GM18870 (cell line): ENCODE measurements around the gene INTS7.

Experiments
- ATAC-seq: cut with Tn5 transposase; IDR thresholded peaks from one replicate; pipeline ENCODE4 v1.9.1; 2021; ENCODE audit warnings: moderate library complexity; ENCODE audit not compliant: unreplicated experiment

Gene INTS7

DNA sequence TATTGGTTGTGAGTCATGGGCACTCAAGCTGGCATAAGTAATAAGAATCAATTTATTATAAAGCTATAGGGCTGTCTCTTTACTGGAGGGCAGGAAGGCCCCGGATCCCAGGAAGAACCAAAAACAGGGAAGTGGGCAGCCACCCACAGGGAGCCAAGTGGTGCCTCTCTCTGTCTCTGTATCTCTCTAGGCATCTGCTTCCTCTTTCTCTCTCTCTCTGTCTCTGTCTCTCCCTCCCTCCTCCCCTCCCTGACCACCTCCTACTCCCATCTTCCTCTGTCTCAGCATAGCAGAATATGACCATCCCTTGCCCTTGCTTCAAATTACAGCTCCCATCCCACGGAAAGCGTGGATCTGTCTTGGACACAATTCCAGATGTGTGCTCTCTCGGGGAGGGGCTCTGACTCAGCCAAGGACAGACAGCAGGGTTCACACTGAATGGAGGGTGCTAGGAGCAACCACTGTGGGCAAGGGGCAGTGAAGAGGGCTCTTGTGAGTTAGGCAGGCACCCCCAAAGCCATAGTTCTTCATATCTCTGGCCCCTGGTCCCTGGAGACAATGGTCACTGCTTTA, 124.4 kb downstream of the INTS7 start:
- no peak for ATAC-seq

DNA sequence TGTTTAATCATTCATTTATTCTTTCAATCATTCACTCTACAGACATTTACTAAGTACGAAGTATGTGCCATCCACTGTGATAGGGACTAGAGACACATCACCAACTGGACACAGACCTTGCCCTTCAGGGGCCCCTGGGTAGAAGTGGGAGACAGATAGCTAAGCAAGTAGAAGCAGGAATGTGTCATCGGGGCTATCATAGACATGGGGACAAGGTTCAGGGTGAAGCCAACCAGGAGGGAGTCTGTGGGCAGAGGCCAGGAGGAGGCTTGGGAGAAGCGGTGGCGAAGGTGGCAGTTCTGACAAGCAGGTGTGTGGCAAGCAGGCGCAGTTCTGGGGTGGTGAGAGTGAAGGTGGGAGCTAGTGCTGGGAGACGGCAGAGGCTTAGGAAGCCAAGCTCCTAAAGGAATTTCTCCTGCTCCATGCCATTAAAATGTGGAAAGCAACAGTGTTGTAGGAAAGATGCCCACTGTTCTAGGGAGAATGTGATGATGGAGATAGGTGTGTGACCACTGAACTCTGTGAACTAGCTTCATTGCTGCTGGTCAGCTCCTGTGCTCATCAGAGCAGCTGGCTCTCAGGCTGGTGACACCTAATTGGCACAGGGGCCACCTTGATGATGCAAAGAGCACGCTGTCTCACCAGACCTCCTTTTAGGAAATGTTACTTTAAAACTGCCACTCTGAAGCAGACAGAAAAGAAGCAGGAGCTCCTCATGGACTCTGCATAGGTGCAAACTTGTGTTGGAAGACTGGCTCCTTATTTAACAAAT, 125.1 kb downstream of the INTS7 start:
- no peak for ATAC-seq

DNA sequence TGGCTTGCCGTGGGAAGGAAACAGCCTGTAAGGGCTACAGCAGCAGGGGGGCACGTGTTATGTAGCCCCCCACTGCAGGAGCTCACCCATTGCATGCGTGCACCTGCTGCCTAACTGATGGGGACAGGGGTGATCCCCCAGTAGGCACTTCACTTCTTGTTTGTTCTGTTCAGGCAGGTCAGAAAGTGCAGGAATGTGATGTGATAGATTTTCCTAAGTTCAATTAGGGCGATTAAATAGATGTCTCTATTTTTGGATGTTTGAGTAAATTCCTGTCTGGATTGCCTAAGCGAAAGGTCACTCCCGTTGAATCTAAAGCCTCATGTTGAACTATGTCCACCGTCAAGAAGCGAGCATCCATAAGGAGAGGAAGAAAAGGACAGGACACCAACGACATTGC, 126.0 kb downstream of the INTS7 start:
- no peak for ATAC-seq

DNA sequence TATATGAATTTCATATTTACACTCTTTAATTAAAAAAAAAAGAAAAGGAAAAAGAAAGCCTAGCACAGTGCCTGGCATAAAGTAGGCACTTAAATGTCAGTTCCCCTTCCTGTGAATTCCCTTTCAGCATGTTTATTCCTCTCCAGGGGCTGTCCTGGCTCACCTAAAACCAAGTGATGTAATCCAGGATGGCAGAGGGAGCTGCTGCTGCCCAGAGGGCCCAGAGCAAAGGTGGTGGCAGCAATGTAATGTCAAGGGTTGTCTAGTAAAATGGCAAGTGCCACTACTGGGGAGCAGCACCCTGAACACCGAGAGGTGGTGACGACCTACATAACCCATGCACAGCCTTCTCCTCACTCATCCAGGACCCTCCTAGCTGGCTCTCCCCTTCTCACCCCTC, 126.4 kb downstream of the INTS7 start:
- no peak for ATAC-seq

DNA sequence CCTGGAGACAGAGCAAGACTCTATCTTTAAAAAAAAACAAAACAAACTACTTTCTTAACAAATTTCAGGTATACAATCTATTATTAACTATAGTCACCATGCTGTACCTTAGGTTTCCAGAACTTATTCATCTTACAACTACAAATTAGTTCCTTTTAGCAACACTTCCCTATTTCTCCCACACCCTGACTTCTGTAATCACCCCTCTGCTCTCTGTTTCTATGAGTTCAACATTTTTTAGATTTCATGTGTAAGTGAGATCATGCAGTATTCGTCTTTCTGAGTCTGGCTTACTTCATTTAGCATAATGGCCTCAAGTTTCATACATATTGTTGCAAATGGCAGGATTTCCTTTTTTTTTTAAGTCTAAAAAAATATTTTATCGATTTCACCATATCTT, 126.9 kb downstream of the INTS7 start:
- peak; percentile 58 for ATAC-seq

DNA sequence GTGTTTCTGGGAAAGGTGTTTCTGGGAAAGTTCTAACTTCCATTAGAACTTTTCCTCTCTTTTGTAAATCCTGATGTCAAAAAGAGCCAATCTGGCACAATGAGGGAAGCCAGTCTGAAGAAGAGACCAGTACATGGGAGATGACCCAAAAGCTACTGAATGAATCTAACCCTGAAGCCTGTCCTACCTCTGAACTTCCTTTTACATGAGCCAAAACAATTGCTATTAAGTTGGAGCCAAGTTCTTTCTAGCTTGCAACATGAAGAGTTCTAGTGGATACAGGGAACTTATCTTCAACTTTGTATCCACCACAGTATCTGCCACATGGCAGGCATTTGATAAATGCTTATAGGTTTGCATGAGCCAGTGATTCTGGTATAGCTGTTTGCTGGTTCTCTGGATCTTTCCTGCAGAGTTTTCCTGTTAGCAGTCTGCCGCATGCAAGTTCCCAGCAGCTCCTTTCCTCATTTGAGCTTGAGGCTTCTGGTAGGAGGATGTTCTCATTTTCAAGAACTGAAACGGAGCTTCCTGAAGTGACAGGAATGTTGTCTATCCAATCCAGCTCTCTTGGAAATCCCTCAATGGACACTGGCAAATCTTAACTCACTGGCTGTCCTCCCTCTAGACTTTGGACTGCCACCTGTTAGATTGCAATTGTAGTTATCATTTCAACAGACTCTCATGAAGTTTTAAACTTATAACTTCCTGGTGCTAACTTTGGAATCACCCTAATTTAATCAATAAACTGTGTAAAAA, 131.7 kb downstream of the INTS7 start:
- no peak for ATAC-seq

DNA sequence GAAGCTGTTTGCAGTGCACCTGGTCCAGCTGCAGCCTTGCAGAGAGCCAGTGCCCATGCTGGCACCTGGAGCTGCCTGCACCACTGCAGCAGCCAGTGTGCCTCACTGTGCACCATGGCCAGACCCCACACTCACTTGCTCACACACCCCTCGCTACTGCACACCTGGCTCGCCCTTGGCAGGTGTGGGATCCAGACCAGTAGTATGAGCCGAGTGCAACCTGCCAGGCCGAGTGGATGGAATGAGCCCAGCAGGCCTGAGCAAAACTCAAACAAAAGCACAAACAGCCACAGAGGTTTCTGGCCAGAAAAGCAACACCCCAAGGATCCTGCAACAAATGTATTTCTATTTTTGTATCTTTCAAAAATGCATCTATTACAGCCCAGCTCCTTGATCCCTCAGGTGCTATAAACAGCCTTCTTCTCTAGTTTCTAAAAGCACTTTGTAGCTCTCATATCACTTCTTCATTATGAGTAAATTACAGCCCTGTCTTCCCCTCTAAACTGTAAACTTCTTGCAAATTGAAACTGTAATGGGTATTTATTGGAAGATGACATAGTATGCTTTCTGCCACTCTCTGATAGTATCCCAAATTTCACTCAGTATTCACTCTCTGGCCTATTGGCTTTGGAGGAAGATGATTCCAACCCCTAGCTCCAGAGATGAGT, 132.6 kb downstream of the INTS7 start:
- no peak for ATAC-seq

DNA sequence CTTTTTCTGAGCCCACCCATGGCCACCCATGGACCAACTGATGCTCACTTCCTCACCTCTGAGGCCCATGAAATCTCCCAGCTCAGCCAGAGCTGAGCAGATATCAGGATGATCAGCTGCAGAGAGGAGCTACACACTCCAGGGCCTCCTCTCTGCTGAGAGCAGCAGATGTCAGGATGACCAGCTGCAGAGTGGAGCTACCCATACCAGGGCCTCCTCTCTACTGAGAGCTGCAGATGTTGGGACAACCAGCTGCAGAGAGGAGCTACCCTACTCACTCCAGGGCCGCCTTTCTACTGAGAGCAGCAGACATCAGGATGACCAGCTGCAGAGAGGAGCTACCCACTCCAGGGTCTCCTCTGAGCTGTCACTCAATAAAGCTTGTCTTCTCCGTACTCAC, 133.4 kb downstream of the INTS7 start:
- no peak for ATAC-seq

DNA sequence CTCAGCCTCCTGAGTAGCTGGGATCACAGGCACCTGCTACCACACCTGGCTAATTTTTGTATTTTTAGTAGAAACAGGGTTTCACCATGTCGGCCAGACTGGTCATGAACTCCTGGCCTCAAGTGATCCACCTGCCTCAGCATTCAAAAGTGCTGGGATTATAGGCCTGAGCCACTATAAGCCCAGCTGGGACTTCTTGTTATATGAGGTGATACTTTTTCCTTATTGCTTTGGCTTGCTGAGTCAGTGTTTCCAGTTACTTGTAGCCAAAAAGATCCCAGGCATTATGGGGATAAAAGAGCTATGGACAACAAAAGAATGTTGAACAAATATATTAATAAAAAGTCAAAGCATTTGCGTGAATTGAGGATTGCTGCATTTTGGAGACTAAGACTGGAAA, 134.9 kb downstream of the INTS7 start:
- no peak for ATAC-seq

DNA sequence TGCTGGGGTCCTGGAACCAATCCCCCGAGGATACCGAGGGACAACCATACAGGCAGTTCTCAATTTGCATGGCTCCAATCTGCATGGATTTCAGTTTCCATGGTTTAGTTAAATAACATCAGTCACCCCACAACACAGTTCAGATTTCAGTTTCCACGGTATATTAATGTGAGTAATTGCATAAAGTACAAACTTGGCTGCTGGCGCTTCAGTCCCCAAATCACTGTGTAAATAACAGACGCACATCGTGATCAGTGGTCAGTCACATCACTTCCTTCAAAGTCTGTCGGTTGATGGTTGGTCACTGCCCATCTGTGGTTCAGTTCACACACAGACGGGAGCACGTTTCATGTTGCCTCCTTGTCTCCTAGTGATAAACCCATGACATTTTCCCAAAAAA, 138.4 kb downstream of the INTS7 start:
- no peak for ATAC-seq

DNA sequence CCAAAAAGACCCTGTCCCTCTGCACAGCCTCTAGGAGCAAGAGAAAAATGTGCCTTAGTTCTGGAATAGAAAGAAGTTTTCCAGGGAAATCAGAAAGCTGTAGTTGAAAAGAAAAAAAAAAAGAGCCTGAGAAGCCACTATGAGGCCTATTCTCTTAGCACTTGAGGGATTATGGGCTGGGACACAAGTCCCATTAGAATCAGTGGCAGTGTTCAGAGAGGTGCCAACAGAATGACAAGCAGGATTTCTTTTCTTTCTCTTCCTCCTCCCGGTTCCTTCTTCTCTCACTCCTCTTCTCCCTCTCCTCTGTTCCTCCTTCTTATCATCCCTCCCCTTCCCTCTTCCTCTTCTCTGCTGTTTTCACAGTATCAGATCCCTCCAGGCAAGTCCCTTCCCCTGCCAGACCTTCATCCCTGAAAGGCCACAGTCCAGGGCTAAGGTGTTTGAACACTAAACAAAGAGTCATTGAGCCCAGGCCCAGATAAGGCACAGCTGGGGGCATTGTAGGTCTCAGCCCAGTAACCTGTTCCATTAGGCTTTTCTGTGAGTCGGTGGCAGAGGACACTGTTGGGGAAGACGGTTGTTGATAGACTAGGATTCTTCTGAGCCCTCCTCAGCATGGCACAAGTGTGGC, 140.1 kb downstream of the INTS7 start:
- ATAC-seq = no peak

DNA sequence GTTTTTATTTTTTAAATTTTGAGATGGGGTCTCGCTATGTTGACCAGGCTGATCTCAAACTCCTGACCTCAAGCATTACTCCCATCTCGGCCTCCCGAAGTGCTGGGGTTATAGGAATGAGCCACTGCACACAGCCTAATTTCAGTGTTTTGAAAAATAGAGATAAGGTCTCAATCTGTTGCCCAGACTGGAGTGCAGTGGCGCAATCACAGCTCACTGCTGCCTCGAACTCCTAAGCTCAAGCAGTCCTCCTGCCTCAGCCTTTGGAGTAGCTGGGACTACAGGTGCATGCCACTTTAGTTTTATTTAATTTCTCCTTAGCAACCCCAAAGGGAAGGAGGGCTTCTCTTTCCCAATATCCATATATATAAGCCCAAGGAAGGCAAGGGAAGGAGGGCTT, 141.0 kb downstream of the INTS7 start:
- ATAC-seq = no peak

DNA sequence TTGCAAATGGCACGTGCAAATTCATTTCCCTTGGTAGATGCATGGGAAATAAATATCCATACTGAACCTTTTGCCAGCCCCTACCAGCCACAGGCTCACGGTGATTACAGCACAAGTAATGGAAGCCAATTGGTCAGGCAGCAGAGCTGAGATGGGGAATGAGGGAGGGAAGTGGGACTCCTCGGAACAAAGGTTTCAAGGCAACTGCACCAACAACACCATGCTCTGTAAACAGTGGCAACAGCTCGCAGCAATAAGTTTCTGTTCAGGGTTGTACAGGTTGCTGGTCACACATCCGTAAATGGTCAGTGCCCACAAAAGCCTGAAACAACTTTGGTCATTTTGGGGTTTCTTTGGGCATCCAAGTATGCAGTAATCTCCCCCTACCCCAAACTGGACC, 142.1 kb downstream of the INTS7 start:
- no peak for ATAC-seq

DNA sequence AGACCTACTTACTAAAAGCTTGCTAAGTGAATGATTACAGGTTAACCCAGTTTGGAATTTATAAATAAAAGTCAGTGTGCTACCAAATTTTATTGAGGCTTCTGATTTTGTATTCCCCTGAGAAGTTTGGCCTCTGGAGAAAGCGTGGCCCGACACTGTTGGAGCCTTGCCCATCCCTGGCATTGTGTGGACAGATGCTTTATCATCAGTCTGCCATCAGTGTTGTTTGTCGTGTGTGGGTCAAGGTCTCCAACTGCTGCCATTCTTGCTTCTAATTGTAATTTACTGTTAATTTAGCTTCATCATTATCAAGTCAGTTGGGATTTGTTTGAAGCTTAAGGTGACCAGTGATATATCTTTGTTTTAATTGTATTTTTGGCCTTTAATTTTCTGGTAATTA, 142.8 kb downstream of the INTS7 start:
- ATAC-seq = no peak

DNA sequence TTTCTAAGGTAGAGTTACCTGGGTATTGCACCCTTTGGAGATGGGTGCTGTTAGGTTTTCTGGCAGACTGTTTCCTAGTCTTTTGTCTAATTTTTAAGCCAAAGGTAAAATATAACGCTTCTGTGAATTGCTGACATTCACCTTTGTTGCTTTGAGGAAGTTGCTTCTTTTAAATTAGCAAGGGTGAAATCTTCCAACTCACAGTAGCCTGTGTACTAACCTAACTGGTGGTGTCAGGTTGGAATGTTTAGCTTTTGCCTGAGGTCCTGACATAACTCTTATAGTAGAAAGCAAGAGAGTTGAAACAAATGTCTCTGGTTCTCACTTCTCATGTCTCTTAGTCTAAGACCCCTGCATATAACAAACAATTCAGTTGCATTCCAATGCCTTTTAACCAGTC, 143.6 kb downstream of the INTS7 start:
- no peak for ATAC-seq
